Measurements from ENCODE around the gene GC.
"Not testable (repeated sequence)": the region's sequence is repeated elsewhere in the genome, so short reads cannot be mapped to it uniquely, and the experiment has no call there.

GC gene

GRCh38 chr4:71783972-71784371 lies at the start of gene GC:
Gene GC, minus strand, starts transcription at chr4:71784079. Its CDS starts 61 bp downstream, at chr4:71784018.
- no peak for DNase-seq

GRCh38 chr4:71833232-71833900 lies 49.5 kb upstream of the GC start:
- DNase-seq: no peak

DNA sequence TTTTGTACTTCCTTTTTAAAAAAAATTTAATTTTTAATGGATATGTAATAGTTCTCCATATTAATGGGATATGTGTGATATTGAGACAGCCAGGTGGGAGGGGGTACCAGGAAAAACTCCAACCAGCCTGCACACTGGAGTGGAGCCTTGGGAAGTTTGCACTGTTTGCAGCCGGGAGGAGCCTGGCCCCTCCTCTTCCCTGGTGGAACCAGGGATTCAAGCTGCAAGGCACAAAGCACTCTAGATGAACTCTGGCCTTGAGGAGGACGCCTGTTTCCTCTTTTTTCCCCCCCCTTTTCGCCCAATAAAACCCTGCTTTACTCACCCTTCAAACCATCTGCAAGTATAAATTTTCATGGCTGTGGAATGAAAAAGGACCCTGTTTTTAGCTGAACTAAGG lies 48.2 kb upstream of the GC start:
- DNase-seq: no peak

DNA sequence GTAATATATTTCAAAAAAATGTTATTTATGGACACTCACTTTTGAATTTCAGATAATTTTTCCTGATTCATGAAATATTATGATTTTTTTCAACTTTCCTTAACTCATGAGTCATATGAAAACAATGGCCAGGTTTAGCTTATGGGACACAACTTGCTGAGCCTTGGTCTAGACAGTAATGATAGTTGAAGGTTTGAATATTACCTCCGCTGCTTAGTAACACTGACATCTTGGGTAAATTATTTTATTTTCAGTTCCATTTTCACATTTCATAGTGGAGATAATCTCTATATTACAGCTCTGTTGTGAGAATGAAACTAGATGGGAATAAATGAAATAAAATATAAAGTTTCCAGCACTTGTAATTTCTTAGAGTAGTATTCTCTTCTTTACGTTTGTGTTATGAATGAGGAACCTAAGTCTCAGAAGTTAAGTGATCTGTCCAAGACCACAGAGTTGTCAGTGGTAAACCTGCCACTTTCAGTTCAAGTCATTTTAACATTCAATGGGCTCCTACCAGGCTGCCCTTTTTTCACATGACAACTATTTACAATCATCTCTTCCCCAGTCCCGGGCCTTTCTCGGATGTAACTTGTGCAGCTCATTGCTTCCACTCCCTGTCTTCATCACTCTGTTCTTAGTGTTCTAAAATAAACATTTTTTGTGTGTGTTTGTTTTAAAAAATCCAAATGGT lies 46.8 kb upstream of the GC start:
- no peak for DNase-seq

- no peak for DNase-seq
Observed at GRCh38 chr4:71828470-71828869, 44.6 kb upstream of the GC start.

DNA sequence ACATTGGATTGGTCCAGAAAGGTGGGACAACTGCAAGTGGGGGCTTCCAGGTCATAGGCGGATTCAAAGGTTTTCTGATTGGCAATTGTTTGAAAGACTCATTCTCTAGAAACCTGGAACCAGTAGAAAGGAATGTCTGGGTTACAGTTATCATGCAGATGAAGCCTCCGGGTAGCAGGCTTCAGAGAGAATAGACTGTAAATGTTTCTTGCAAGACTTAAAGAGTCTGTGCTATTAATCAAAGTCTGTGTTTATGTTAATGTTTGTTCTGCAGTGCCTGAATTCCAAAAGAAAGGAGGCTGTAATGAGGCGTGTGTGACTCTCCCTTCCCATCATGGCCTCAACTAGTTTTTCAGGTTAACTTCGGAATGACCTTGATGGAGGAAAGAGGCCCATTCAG lies 43.9 kb upstream of the GC start:
- DNase-seq: no peak

DNA sequence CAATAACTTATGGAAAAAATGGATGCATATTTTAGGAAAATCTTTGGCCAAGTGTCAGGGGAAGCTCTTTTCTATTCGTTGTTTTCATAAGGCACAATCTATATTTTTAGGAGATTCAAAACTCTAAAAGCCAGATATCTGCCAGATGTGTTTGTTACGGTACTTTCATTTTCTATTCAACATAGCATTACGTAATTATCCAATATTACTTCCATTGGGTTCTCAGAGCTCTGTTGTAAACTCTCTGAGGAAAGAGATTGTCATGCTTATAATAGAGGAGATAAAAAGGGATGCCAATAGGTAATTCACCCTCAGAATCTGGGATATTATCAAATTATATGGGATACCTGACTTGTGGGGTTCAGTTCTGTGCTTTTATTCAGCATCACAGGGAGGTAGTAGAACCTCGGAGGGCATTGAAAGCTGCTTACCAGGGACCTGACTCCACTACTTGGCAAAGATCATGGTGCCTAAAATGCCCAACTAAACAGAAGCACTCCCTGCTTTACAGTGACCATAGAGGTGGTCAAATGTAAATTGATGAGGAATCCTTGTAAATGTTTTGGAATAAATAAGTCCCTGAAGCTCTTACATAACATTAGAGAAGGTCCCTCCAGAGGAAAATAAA lies 32.9 kb upstream of the GC start:
- no peak for DNase-seq

DNA sequence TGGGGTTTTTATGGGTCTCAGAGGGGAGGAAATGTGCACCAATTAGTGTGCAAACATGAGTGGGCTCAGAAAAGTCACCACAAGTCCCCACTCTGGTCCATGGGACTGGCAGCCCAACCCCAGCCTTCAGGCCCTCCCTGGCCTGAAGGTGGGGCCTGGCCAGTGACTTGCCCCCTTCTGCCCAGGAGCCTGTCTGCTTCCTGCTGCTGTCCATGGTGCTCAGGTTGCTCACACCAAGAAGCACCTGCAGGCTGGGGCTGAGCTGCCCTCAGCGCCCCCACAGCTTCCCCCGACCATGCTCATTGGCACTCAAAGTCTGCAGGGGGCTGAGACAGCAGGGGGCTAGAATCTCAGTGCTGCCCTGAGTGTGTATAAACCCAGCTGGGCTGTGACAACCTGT lies 30.6 kb upstream of the GC start:
- no peak for DNase-seq

DNA sequence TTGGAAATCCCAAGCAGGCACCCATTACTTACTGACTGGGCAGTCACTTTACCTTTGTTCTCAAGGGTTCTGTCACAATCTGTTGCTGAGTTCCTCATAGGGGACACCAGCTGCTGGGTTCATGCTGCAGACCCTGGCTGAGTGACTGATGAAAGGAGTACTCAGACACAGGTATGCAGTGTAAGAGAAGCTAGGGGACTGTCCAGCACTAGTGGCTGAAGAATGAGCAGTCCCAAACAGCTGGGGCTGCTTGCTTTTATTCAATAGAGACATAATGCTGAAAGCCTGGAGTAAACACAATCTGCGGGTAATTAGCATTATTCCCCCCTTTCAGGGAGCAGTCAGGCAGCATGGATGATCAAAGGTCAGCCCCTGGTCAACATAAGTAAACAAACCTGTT lies 25.9 kb upstream of the GC start:
- not testable (repeated sequence) for DNase-seq

- DNase-seq: no peak
Observed at GRCh38 chr4:71807469-71807868, 23.6 kb upstream of the GC start.

DNA sequence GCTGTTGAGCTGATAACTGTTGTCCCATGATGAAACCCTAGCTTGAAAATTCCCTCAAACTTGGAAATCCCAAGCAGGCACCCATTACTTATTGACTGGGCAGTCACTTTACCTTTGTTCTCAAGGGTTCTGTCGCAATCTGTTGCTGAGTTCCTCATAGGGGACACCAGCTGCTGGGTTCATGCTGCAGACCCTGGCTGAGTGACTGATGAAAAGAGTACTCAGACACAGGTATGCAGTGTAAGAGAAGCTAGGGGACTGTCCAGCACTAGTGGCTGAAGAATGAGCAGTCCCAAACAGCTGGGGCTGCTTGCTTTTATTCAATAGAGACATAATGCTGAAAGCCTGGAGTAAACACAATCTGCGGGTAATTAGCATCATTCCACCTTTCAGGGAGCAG lies 21.4 kb upstream of the GC start:
- not testable (repeated sequence) for DNase-seq

DNA sequence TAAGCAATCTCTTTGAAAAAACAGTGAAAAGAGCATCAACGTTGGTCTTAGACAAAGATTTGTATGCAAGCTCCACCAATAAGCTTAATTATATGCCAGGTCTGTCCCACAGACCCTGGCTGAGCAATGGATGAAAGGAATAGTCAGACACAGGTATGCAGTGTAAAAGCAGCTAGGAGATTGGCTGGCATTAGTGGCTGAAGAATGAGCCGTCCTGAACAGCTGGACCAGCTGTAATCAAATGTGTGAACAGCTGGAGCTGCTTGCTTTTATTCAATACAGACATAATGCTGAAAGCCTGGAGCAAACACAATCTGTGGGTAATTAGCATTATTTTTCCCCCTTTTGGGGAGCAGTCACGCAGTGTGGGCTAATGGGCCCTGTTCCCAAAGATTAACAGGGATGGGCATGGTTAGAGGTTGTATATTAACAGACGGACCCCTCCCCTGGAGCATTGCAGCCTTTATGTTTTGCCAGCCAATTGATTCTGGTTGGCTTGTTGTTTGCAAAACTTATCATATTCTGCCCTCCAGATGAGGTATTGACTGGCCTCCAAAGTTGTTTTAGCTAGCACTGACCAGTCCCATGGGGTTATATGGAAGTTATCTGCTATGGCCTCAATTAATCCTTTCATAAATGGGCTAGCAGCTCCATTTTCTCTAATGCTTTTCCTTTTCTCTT lies 20.3 kb upstream of the GC start:
- DNase-seq: not testable (repeated sequence)

DNA sequence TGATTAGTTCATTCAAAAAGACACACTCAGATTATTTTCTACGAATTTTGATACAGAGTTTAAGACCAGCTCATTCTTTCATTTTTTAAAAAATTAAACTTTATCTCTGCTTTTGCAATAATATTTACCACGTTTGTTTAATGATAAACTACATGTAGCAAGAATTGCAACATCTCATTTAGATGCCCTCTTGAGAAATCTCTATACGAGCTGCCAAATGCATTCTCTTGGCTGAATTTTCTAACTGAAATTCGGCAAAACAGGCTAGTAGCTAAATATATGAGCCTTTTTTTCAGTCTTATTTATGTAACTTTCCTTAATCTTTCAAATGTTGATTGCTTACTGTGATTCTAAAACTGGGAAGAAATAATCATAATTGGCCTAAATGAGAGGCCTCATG lies 2.1 kb upstream of the GC start:
- no peak for DNase-seq

- DNase-seq: no peak
Observed at GRCh38 chr4:71784569-71785197, 804 bp upstream of the GC start.

GRCh38 chr4:71777891-71778290 lies 6.0 kb downstream of the GC start:
- DNase-seq: no peak

- no peak for DNase-seq
Observed at GRCh38 chr4:71775449-71775848, 8.4 kb downstream of the GC start.

DNA sequence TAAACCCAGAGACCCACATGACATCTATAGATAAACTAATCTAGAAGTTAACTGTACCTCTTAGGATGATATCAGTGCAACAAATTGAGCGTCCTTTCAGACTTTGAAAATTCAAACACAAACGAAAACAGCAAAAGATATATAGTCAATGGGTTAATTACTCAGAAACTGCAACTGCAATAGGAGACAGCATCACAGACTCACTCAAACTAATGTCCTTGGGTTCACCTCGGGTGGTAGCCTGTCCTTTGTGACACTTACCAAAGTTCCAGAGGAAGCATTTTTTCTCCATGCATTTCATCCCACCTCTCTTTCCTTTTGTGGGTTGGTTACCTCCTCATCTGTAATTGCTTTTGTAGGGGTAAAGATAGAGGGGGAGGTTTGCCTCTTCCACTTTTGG lies 9.7 kb downstream of the GC start:
- DNase-seq: no peak

- no peak for DNase-seq
Observed at GRCh38 chr4:71773004-71773403, 10.9 kb downstream of the GC start.

GRCh38 chr4:71772592-71772991 lies 11.3 kb downstream of the GC start:
- no peak for DNase-seq

- no peak for DNase-seq
Observed at GRCh38 chr4:71771613-71772012, 12.3 kb downstream of the GC start.

DNA sequence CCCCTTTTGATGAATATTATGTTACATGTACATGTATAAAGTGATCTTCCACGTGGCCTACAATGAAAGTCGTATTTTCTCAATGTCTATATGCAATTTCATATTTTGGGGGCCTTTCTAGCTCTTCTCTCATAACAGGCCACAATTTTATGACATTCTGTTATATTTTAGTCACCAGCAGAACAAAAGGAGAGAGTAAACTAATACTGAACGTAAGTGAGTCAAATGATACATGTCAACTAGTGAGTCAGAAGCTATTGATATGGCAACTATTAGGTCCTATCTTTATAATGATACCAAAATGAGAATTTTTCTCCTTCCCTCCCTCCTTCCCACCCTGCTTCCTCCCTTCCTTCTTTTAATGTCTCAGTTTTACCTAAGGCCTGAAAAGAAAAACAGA lies 14.4 kb downstream of the GC start:
- DNase-seq: no peak

GRCh38 chr4:71768123-71768522 lies 15.8 kb downstream of the GC start:
- DNase-seq: no peak

DNA sequence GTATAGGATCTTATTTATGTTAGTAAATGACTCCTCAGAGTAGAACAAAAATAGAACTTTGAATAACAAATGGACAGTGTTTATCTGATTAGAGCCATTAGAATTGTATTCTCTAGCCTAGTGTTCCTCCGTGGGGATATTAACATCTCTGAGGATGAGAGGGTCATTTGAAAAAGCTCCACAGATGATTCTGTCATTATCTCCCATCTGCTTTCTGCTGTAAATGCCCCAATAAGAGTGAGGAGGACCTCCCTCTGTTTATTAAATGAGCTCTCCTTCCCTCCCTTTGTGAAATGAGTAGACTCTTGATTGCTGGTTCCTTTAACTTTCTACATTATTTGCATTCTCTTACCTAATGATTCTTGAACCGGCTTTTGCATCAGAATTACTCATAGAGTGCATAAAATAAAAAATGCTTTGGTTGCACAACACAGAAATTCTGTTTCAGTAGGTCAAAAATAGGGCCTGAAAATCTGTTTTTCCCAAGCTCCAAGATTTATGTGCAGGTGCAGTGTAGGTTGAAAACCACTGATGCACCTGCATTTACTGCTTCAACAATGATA lies 18.0 kb downstream of the GC start:
- no peak for DNase-seq

Measured in NCI-H2171 (cell line).